H1 (cell line): ENCODE measurements around the gene WDR48. TPM values are rescaled to one million over a fixed set of nuclear protein-coding genes. Genes with fewer than 3 reads are reported as not detected.

Source experiments
- CTCF ChIA-PET: fragments of 300-600 bp; sonication (Branson Sonifier 250); formaldehyde crosslinking; loops from one replicate; lab custom pipeline; 2021; ENCODE audit not compliant: partially characterized antibody; lab: Charles Lee
- POLR2A ChIA-PET: fragments of 300-600 bp; sonication (Branson Sonifier 250); formaldehyde crosslinking; loops from one replicate; lab custom pipeline; 2021; ENCODE audit warnings: inconsistent platforms; ENCODE audit not compliant: partially characterized antibody; lab: Charles Lee
- DNase-seq, 2 experiments: peaks; one replicate each; pipeline versions ENCODE4 v3.0.0 to v3.0.0-alpha.2; 2010 to 2022; ENCODE audit warnings: low spot score in 2 of 2, low read depth in 1 of 2, mixed read lengths in 1 of 2
- FAIRE-seq: peaks from 2 replicates; lab custom pipeline; 2011; peaks lifted over from hg19 to GRCh38; lab: Jason Lieb, UNC
- H2AFZ ChIP-seq: 2 replicates; pipeline ENCODE4 v1.8.1; 2012; ENCODE audit warnings: low read length, inconsistent platforms
- H2AK5ac ChIP-seq: 2 replicates; pipeline ENCODE4 v1.6.1; 2013; ENCODE audit warnings: low read depth, low read length
- H2BK120ac ChIP-seq: replicated peaks from 2 replicates; pipeline ENCODE3; 2013; ENCODE audit warnings: low read depth, low read length, inconsistent platforms
- H2BK12ac ChIP-seq: 2 replicates; pipeline ENCODE4 v1.6.1; 2013; ENCODE audit warnings: low read depth, low read length
- H2BK15ac ChIP-seq: 2 replicates; pipeline ENCODE4 v1.6.1; 2013; ENCODE audit warnings: low read length
- H2BK20ac ChIP-seq: 2 replicates; pipeline ENCODE4 v1.6.1; 2013; ENCODE audit warnings: low read length
- H2BK5ac ChIP-seq: 2 replicates; pipeline ENCODE4 v1.6.1; 2013; ENCODE audit warnings: low read depth, low read length
- H3K14ac ChIP-seq: 2 replicates; pipeline ENCODE4 v1.6.1; 2013; ENCODE audit warnings: inconsistent platforms; ENCODE audit not compliant: insufficient read length
- H3K18ac ChIP-seq: 2 replicates; pipeline ENCODE4 v1.6.1; 2013; ENCODE audit warnings: low read length; ENCODE audit errors: extremely low read depth
- H3K23ac ChIP-seq: 2 replicates; pipeline ENCODE4 v1.6.1; 2013; ENCODE audit warnings: inconsistent platforms; ENCODE audit not compliant: insufficient read length
- H3K23me2 ChIP-seq: 2 replicates; pipeline ENCODE4 v1.6.1; 2013; ENCODE audit warnings: low read depth, low read length
- H3K27ac ChIP-seq: 2 replicates; pipeline ENCODE4 v1.6.1; 2011; ENCODE audit warnings: low read depth, low read length, inconsistent platforms
- H3K27me3 ChIP-seq, 4 experiments: replicated peaks in 1 of 4; 1 replicate in 1 of 4; 2 replicates in 3 of 4; pipeline versions ENCODE4 v1.6.1 to v1.8.1; 2011 to 2013; ENCODE audit warnings: low read length in 3 of 4, mild to moderate bottlenecking in 3 of 4, inconsistent platforms in 2 of 4, mixed read lengths in 2 of 4, moderate library complexity in 1 of 4; ENCODE audit not compliant: control insufficient read depth in 3 of 4, insufficient read depth in 3 of 4; ENCODE audit errors: extremely low read depth in 1 of 4
- H3K36me3 ChIP-seq, 4 experiments: 2 replicates each; pipeline versions ENCODE4 v1.6.1 to v1.8.1; 2011 to 2013; ENCODE audit warnings: mild to moderate bottlenecking in 4 of 4, low read length in 3 of 4, moderate library complexity in 2 of 4, control low read depth in 1 of 4, inconsistent platforms in 1 of 4; ENCODE audit not compliant: insufficient read depth in 4 of 4, control insufficient read depth in 2 of 4
- H3K4ac ChIP-seq: replicated peaks from 2 replicates; pipeline ENCODE3; 2013; ENCODE audit warnings: low read length, low read depth, mixed read lengths, inconsistent platforms; ENCODE audit not compliant: insufficient read length
- H3K4me1 ChIP-seq, 4 experiments: replicated peaks in 1 of 4; 1 replicate in 1 of 4; 2 replicates in 3 of 4; pipeline versions ENCODE4 v1.6.1 to v1.8.1; 2011 to 2013; ENCODE audit warnings: low read length in 3 of 4, inconsistent platforms in 2 of 4, mixed read lengths in 1 of 4; ENCODE audit not compliant: insufficient read depth in 4 of 4, control insufficient read depth in 3 of 4
- H3K4me2 ChIP-seq, 2 experiments: 2 replicates each; pipeline versions ENCODE4 v1.6.1 to v1.8.1; 2011 to 2013; ENCODE audit warnings: low read depth in 2 of 2, low read length in 2 of 2, control low read depth in 1 of 2, inconsistent platforms in 1 of 2, mild to moderate bottlenecking in 1 of 2; ENCODE audit not compliant: insufficient read depth in 1 of 2
- H3K4me3 ChIP-seq, 4 experiments: fragments of 200-600, 300-600 bp in 1 of 4; sonication (generic), shearing (Covaris generic), sonication (Bioruptor Twin) in 1 of 4; 2 replicates each; pipeline versions ENCODE4 v1.5.1 to v1.8.1; 2011 to 2016; ENCODE audit warnings: low read length in 4 of 4, low read depth in 3 of 4, control low read depth in 2 of 4, inconsistent platforms in 2 of 4, mild to moderate bottlenecking in 2 of 4, mixed read lengths in 1 of 4, moderate library complexity in 1 of 4; ENCODE audit not compliant: insufficient read depth in 2 of 4; ENCODE audit errors: extremely low read depth in 1 of 4
- H3K56ac ChIP-seq: replicated peaks from 2 replicates; pipeline ENCODE3; 2013; ENCODE audit warnings: low read depth, mild to moderate bottlenecking, mixed read lengths, low read length, inconsistent platforms; ENCODE audit not compliant: insufficient read length
- H3K79me1 ChIP-seq: 2 replicates; pipeline ENCODE4 v1.6.1; 2013; ENCODE audit warnings: low read depth, low read length, control low read depth
- H3K79me2 ChIP-seq, 2 experiments: 2 replicates each; pipeline versions ENCODE4 v1.6.1 to v1.8.1; 2012 to 2013; ENCODE audit warnings: low read length in 2 of 2, mild to moderate bottlenecking in 2 of 2, inconsistent platforms in 1 of 2; ENCODE audit not compliant: insufficient read depth in 2 of 2, control insufficient read depth in 1 of 2
- H3K9ac ChIP-seq, 4 experiments: replicated peaks in 1 of 4; 1 replicate in 1 of 4; 2 replicates in 3 of 4; pipeline versions ENCODE4 v1.6.1 to v1.8.1; 2011 to 2013; ENCODE audit warnings: low read depth in 3 of 4, low read length in 3 of 4, control low read depth in 2 of 4, mild to moderate bottlenecking in 2 of 4, moderate library complexity in 2 of 4, inconsistent platforms in 1 of 4; ENCODE audit errors: extremely low read depth in 1 of 4
- H3K9me3 ChIP-seq, 2 experiments: 2 replicates each; pipeline versions ENCODE4 v1.6.1 to v1.8.1; 2012 to 2013; ENCODE audit warnings: mild to moderate bottlenecking in 2 of 2, moderate library complexity in 2 of 2, control low read depth in 1 of 2, inconsistent platforms in 1 of 2, low read depth in 1 of 2, low read length in 1 of 2, mixed read lengths in 1 of 2; ENCODE audit not compliant: insufficient read depth in 2 of 2
- H4K20me1 ChIP-seq, 2 experiments: replicated peaks in 1 of 2; 2 replicates each; pipeline versions ENCODE3 to v1.8.1; 2011 to 2013; ENCODE audit warnings: inconsistent platforms in 2 of 2, low read length in 2 of 2, mild to moderate bottlenecking in 1 of 2; ENCODE audit not compliant: insufficient read depth in 2 of 2, control insufficient read depth in 1 of 2
- H4K5ac ChIP-seq: 2 replicates; pipeline ENCODE4 v1.6.1; 2013; ENCODE audit warnings: low read length, low read depth, mixed read lengths, inconsistent platforms; ENCODE audit not compliant: insufficient read length
- H4K8ac ChIP-seq: 2 replicates; pipeline ENCODE4 v1.8.0; 2013; ENCODE audit warnings: mild to moderate bottlenecking, moderate library complexity, low read length, inconsistent platforms; ENCODE audit not compliant: insufficient read depth; ENCODE audit errors: extremely low read depth
- H4K91ac ChIP-seq: replicated peaks from 2 replicates; pipeline ENCODE3; 2013; ENCODE audit warnings: low read length, mixed read lengths, inconsistent platforms; ENCODE audit not compliant: insufficient read length
- CBX8 ChIP-seq: fragments of 300-800, 300-1000 bp; sonication (generic); IDR thresholded peaks from 2 replicates; pipeline ENCODE4 v1.7.1; 2016; ENCODE audit warnings: low read depth, low read length, borderline replicate concordance
- CHD2 ChIP-seq: IDR thresholded peaks from 2 replicates; pipeline ENCODE4 v1.6.1; 2012; ENCODE audit warnings: low read length, improper control_type of control experiment
- CREB1 ChIP-seq: IDR thresholded peaks from 2 replicates; pipeline ENCODE4 v1.6.1; 2012; ENCODE audit warnings: inconsistent platforms
- POLR2A ChIP-seq, 2 experiments: IDR thresholded peaks; 1 replicate in 1 of 2; 2 replicates in 1 of 2; pipeline ENCODE4 v1.6.1; 2011; ENCODE audit warnings: low read depth in 2 of 2, low read length in 2 of 2, mild to moderate bottlenecking in 2 of 2; ENCODE audit errors: control extremely low read depth in 1 of 2
- SP1 ChIP-seq: IDR thresholded peaks from 2 replicates; pipeline ENCODE4 v1.6.1; 2011; ENCODE audit warnings: low read depth, low read length
- TBP ChIP-seq: IDR thresholded peaks from 2 replicates; pipeline ENCODE4 v1.6.1; 2011; ENCODE audit warnings: low read depth, low read length, improper control_type of control experiment
- WGBS, 2 experiments: shearing (Covaris generic) in 1 of 2; methylation state at CpG; one replicate each; pipeline versions ENCODE4 v1.1.6 to v1.1.7; 2013 to 2015; ENCODE audit warnings: low lambda C conversion rate in 2 of 2, mixed read lengths in 2 of 2, inconsistent platforms in 1 of 2, low coverage in 1 of 2, missing lambda C conversion rate in 1 of 2; ENCODE audit not compliant: insufficient replicate concordance in 2 of 2, insufficient coverage in 1 of 2, insufficient read length in 1 of 2; ENCODE audit errors: extremely low coverage in 1 of 2, missing lambda C conversion rate in 1 of 2; 5-methylcytosine and 5-hydroxymethylcytosine counted together
- polyA plus RNA-seq, 7 experiments: library from polyadenylated mRNA; depleted of rRNA in 3 of 7; stranded (reverse) in 5 of 7; unstranded in 2 of 7; fragments of >200 nt in 5 of 7; fragments of 200-250 nt in 2 of 7; gene quantifications; 1 replicate in 5 of 7; 2 replicates in 1 of 7; 4 replicates in 1 of 7; pipeline versions ENCODE4 v1.2.1 to v1.2.3, GENCODE V29; 2011 to 2013; ENCODE audit warnings: missing spikeins in 2 of 7, mixed read lengths in 2 of 7
- total RNA-seq: library from RNA; stranded (reverse); fragmentation: NEBNext Ultra II Directional; extraction: Animal tissue kit (Norgen Biotek cat#: 25700); gene quantifications from 2 replicates; pipeline ENCODE4 v1.2.1, GENCODE V29; 2021

WDR48 gene
- total and polyA plus RNA-seq, 2 of the 8 experiments (the other 6 are each of a cell fraction or from before 2014, with no cell fraction given) = 21.2 to 54.1 TPM

DNA sequence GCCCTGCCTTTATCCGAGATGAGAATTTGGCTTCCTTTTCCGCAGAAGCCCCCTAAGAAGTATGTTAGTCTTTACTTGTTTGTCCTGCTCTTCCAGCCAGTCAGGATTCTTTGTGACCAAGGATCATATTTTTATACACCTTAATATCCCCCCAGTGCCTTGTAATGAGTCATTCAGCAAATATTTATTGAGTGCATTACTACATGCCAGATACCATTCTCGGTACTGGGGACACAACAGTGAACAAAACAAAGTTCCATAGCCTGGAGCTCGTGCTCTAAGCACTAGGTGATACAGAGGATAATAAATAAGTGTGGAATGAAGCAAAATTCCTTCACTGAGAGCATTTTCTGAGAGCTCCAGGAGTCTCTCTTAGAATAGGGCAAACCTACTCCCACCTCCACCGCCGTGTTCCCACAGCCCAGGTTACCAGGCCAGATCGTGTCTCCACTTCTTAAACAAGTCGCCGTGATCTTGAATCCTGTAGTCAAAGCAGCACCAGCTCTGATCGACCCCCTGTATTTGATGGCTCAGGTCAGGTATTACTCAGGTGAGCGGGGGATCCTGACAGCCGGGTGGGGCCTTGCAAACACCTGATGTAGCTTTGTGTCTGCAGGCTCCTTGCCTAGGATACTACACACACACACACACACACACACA lies 74.2 kb downstream of the WDR48 start:
- no peaks in the 10 kb centered on the region for H3K79me2 ChIP-seq
- no peak overlapping the region for H3K9ac ChIP-seq
- DNase-seq (no peak), FAIRE-seq (no peak)
- peak overlapping the region; percentile 82; the same call in 1 of the 2 replicates for H2AK5ac ChIP-seq
- 78% methylated on average over 12 of the region's 12 CpGs; no CpG with 5 or more reads in 1 of the 2 experiments for WGBS, 2 experiments
- H3K56ac ChIP-seq = no peak overlapping the region
- no peak overlapping the region; the same call in 1 of the 2 replicates for H2BK15ac ChIP-seq
- H2BK12ac ChIP-seq = peak overlapping the region; percentile 97; the same call in 1 of the 2 replicates
- no peak overlapping the region for H3K27ac ChIP-seq
- H4K5ac ChIP-seq = no peak overlapping the region
- ChIA-PET POLR2A (interaction anchor here (0.7 to 3.1 kb wide), 11 partner anchors 10 to 166 kb away, joined by 3 to 13 read pairs (median 3); partner anchors contain the start of genes GORASP1 and TTC21A), CTCF (interaction anchor here (0.6 to 20.0 kb wide), 39 partner anchors 9 to 1657 kb away, joined by 3 to 496 read pairs (median 5); partner anchors contain the start of genes CX3CR1, GORASP1, TTC21A and XIRP1)
- no peak overlapping the region; the same call in 1 of the 2 replicates for H4K8ac ChIP-seq
- H2BK20ac ChIP-seq = 0 out of 2 replicates have a peak overlapping the region, but pooled peaks have one; percentile 66
- peak overlapping the region; percentile 84; the same call in 1 of the 2 replicates for H2BK5ac ChIP-seq
- H2AFZ ChIP-seq = no peak overlapping the region
- H3K23me2 ChIP-seq = no peaks in the 10 kb centered on the region
- H3K27me3 ChIP-seq = no peaks in the 10 kb centered on the region
- H3K9me3 ChIP-seq = no peaks in the 10 kb centered on the region
- no peaks in the 10 kb centered on the region for H4K20me1 ChIP-seq
- no peak overlapping the region for H3K14ac ChIP-seq
- no peaks in the 10 kb centered on the region for H3K36me3 ChIP-seq
- H3K4me1 ChIP-seq = 0 out of 7 replicates have a peak, but pooled peaks cover 0 to 3% (median 0%) of the 10 kb centered on the region in 4 experiments
- no peak overlapping the region for H3K4ac ChIP-seq
- no peak overlapping the region for H3K4me2 ChIP-seq
- no peak for TF ChIP-seq CHD2
- TF ChIP-seq SP1 = no peak
- no peak for TF ChIP-seq CBX8
- TF ChIP-seq CREB1 = no peak
- no peak for TF ChIP-seq POLR2A (IDR thresholded peaks at IDR 0.05; ENCODE audit: control extremely low read depth in 1 of 2, low read depth in 2 of 2, low read length in 2 of 2)
- no peak for TF ChIP-seq TBP
- H3K18ac ChIP-seq = no peak overlapping the region
- H2BK120ac ChIP-seq = no peak overlapping the region
- no peak overlapping the region for H4K91ac ChIP-seq
- no peak overlapping the region for H3K23ac ChIP-seq
- no peak overlapping the region for H3K4me3 ChIP-seq
- no peaks in the 10 kb centered on the region for H3K79me1 ChIP-seq
